HG03045 (cell line): ENCODE results near the gene ADAMTSL2.

ENCODE experiments used
- ATAC-seq: cut with Tn5 transposase; IDR thresholded peaks from one replicate; pipeline ENCODE4 v1.9.1; 2021; ENCODE audit warnings: mild to moderate bottlenecking, moderate library complexity; ENCODE audit not compliant: unreplicated experiment

The ADAMTSL2 gene

GRCh38 chr9:133571896-133572595 is 37.5 kb downstream of the ADAMTSL2 start:
- ATAC-seq: no peak

GRCh38 chr9:133572821-133573361 is 38.4 kb downstream of the ADAMTSL2 start:
- no peak for ATAC-seq

GRCh38 chr9:133573791-133574515 is 39.4 kb downstream of the ADAMTSL2 start:
- ATAC-seq: no peak

- no peak for ATAC-seq
Observed at GRCh38 chr9:133574771-133575170, 40.3 kb downstream of the ADAMTSL2 start.

GRCh38 chr9:133575186-133576030 is 40.9 kb downstream of the ADAMTSL2 start:
- no peak for ATAC-seq

GRCh38 chr9:133576031-133576874 is 41.7 kb downstream of the ADAMTSL2 start:
- no peak for ATAC-seq

GRCh38 chr9:133576875-133577736 is 42.6 kb downstream of the ADAMTSL2 start:
- no peak for ATAC-seq

GRCh38 chr9:133577737-133578112 is 43.2 kb downstream of the ADAMTSL2 start:
- ATAC-seq: no peak

- ATAC-seq: no peak
Observed at GRCh38 chr9:133578524-133579441, 44.3 kb downstream of the ADAMTSL2 start.

- no peak for ATAC-seq
Observed at GRCh38 chr9:133579601-133580418, 45.3 kb downstream of the ADAMTSL2 start.

GRCh38 chr9:133580419-133580738 is 45.9 kb downstream of the ADAMTSL2 start:
- ATAC-seq: no peak

GRCh38 chr9:133581011-133581410 is 46.5 kb downstream of the ADAMTSL2 start:
- ATAC-seq: no peak

- no peak for ATAC-seq
Observed at GRCh38 chr9:133581513-133582343, 47.2 kb downstream of the ADAMTSL2 start.

GRCh38 chr9:133582501-133583045 is 48.1 kb downstream of the ADAMTSL2 start:
- no peak for ATAC-seq

- no peak for ATAC-seq
Observed at GRCh38 chr9:133583111-133583510, 48.6 kb downstream of the ADAMTSL2 start.

GRCh38 chr9:133583586-133583985 is 49.1 kb downstream of the ADAMTSL2 start:
- no peak for ATAC-seq

GRCh38 chr9:133584167-133584558 is 49.7 kb downstream of the ADAMTSL2 start:
- no peak for ATAC-seq
